K562 (cell line): ENCODE results near the gene COQ10B. TPM values are rescaled to one million over a fixed set of nuclear protein-coding genes. Genes with fewer than 3 reads are reported as not detected.

ENCODE experiments used
- BRF1 ChIP-seq: IDR thresholded peaks from 3 replicates; pipeline ENCODE4 v1.6.1; 2011; ENCODE audit warnings: borderline replicate concordance, mild to moderate bottlenecking; ENCODE audit not compliant: insufficient read length; ENCODE audit errors: extremely low read depth
- CBX1 ChIP-seq: sonication (generic); IDR thresholded peaks from 2 replicates; pipeline ENCODE4 v1.6.1; 2016; ENCODE audit warnings: antibody characterized with exemption, low read depth, mild to moderate bottlenecking
- EGR1 ChIP-seq: fragments of 450-650 bp; conservative IDR thresholded peaks from 2 replicates; pipeline ENCODE4 v1.6.1; 2017; ENCODE audit warnings: mild to moderate bottlenecking
- MEF2A ChIP-seq: IDR thresholded peaks from 2 replicates; pipeline ENCODE4 v1.6.1; 2011; ENCODE audit warnings: low read depth, mild to moderate bottlenecking, low read length, moderate library complexity; ENCODE audit not compliant: control insufficient read depth
- SMARCE1 ChIP-seq: fragments of 450-650 bp; IDR thresholded peaks from 2 replicates; pipeline ENCODE4 v1.7.1; 2016; ENCODE audit warnings: mild to moderate bottlenecking
- SNAPC5 ChIP-seq: fragments of 250-450 bp; sonication (Bioruptor Pico); IDR thresholded peaks from 2 replicates; pipeline ENCODE4 v1.8.0; 2021; ENCODE audit warnings: moderate library complexity, mild to moderate bottlenecking, inconsistent platforms
- SPI1 ChIP-seq: IDR thresholded peaks from 2 replicates; pipeline ENCODE4 v1.6.1; 2011; ENCODE audit warnings: low read depth, low read length, control low read depth, borderline replicate concordance
- TAF7 ChIP-seq: fragments of 450-650 bp; IDR thresholded peaks from 2 replicates; pipeline ENCODE4 v1.6.1; 2016; ENCODE audit warnings: missing genetic modification characterization, missing compliant biosample characterization
- ZBTB11 ChIP-seq, 3 experiments: fragments of 200-800 bp in 1 of 3; fragments of 250-450 bp in 1 of 3; fragments of 450-650 bp in 1 of 3; sonication (Bioruptor Pico) in 1 of 3; sonication (Bioruptor generic) in 1 of 3; formaldehyde crosslinking in 1 of 3; IDR thresholded peaks; 2 replicates each; pipeline versions ENCODE4 v1.6.1 to v1.8.0; 2016 to 2022; ENCODE audit warnings: mild to moderate bottlenecking in 2 of 3, missing genetic modification characterization in 2 of 3, missing compliant biosample characterization in 1 of 3, moderate library complexity in 1 of 3
- ZNF512 ChIP-seq: IDR thresholded peaks from 2 replicates; pipeline ENCODE4 v1.6.1; 2016; ENCODE audit warnings: missing genetic modification characterization, missing compliant biosample characterization
- ZNF592 ChIP-seq: fragments of 450-650 bp; IDR thresholded peaks from 2 replicates; pipeline ENCODE4 v1.6.1; 2017; ENCODE audit warnings: antibody characterized with exemption, mild to moderate bottlenecking
- ZNF75A ChIP-seq: fragments of 450-650 bp; formaldehyde crosslinking; IDR thresholded peaks from 2 replicates; pipeline ENCODE4 v1.4.0; 2020; ENCODE audit warnings: mild to moderate bottlenecking
- ZNF830 ChIP-seq: fragments of 250-450 bp; sonication (Bioruptor Pico); IDR thresholded peaks from 2 replicates; pipeline ENCODE4 v1.5.0; 2021; ENCODE audit warnings: mild to moderate bottlenecking
- polyA plus RNA-seq, 8 experiments: library from polyadenylated mRNA; depleted of rRNA in 4 of 8; stranded (reverse) in 5 of 8; unstranded in 3 of 8; fragments of >200 nt; fragmentation: Nextera tagmentation in 2 of 8; fragmentation: Illumina TruSeq in 1 of 8; extraction: Ambion mirVana in 2 of 8; extraction: Trizol in 1 of 8; gene quantifications; 2 replicates each; pipeline versions ENCODE4 v1.2.1 to v1.2.3, GENCODE V29; 2011 to 2014; ENCODE audit warnings: inconsistent platforms in 1 of 8, missing spikeins in 1 of 8
- total RNA-seq, 7 experiments: library from RNA; depleted of rRNA in 6 of 7; stranded (reverse); fragments of >200 nt in 6 of 7; fragmentation: Illumina TruSeq in 2 of 7; extraction: Trizol in 2 of 7; gene quantifications; 2 replicates each; pipeline versions ENCODE4 v1.2.1 to v1.2.3, GENCODE V29; 2011 to 2021; ENCODE audit warnings: low replicate concordance in 1 of 7

Gene COQ10B
- total and polyA plus RNA-seq, 9 of the 15 experiments (the other 6 are each of a cell fraction or from before 2014, with no cell fraction given): 3.1 to 13.1 (median 7.7) TPM

- TF ChIP-seq ZBTB11 (CRISPR knock-in tag; IDR thresholded peaks at IDR 0.05) (peak in 1 of 3 experiments; percentile 85; a peak in 3 of 6 replicates), EGR1 (peak; percentile 74), ZNF830 (CRISPR knock-in tag) (no peak), BRF1 (no peak), SNAPC5 (CRISPR knock-in tag) (no peak), CBX1 (no peak), TAF7 (tag) (peak; percentile 35; the same call in 1 of the 2 replicates), MEF2A (no peak), SMARCE1 (no peak), SPI1 (peak; percentile 72), ZNF592 (0 out of 2 replicates have a peak, but pooled peaks have one; percentile 41), ZNF75A (no peak), ZNF512 (tag) (no peak)
Measured at GRCh38 chr2:197499594-197500502, 46.5 kb downstream of the COQ10B start, which contains the start of the genes HSPD1 and HSPE1 (continued).
